Measurements from ENCODE around the gene MRGPRX2.

GRCh38 chr11:19032990-19033389, 27.5 kb downstream of the MRGPRX2 start:
- TF ChIP-seq EZH2 (IDR thresholded peaks at IDR 0.05; ENCODE audit: borderline replicate concordance, insufficient read depth, low read length, poor library complexity, severe bottlenecking) (no peak), CTCF (IDR thresholded peaks at IDR 0.05; ENCODE audit: poor library complexity, severe bottlenecking) (no peak), TAF1 (IDR thresholded peaks at IDR 0.05; ENCODE audit: low read depth) (no peak)

Measured in neural cell (in vitro differentiated cells).